OCI-LY7 (cell line): ENCODE results near the gene KIF22. TPM values are rescaled to one million over a fixed set of nuclear protein-coding genes. Genes with fewer than 3 reads are reported as not detected.

ENCODE experiments used
- BruUV-seq: library from RNA; stranded (reverse); fragments of 400-500 nt; replicated peaks from 2 replicates; lab custom pipeline; 2021; lab: Mats Ljungman, UMichigan
- CTCF ChIA-PET: fragments of 300-600 bp; sonication (Branson Sonifier 250); formaldehyde crosslinking; loops from one replicate; lab custom pipeline; 2022; ENCODE audit warnings: antibody characterized with exemption; ENCODE audit not compliant: unreplicated experiment; lab: Charles Lee
- POLR2A ChIA-PET: fragments of 300-600 bp; sonication (Branson Sonifier 250); formaldehyde crosslinking; loops from one replicate; lab custom pipeline; 2022; ENCODE audit warnings: antibody characterized with exemption; lab: Charles Lee
- DNase-seq: peaks from one replicate; pipeline ENCODE4 v3.0.0-alpha.2; 2015; ENCODE audit warnings: low spot score
- H2AFZ ChIP-seq: fragments of 200-600 bp; sonication (generic), shearing (Covaris generic); 2 replicates; pipeline ENCODE4 v1.6.1; 2014; ENCODE audit warnings: mild to moderate bottlenecking, antibody characterized with exemption, low read length, moderate library complexity
- H3K27ac ChIP-seq: fragments of 200-600 bp; sonication (generic); 2 replicates; pipeline ENCODE4 v1.5.1; 2014; ENCODE audit warnings: mixed run types, low read depth, mild to moderate bottlenecking, moderate library complexity, low read length, inconsistent platforms; ENCODE audit not compliant: poor library complexity, severe bottlenecking
- H3K36me3 ChIP-seq: fragments of 200-600 bp; sonication (generic); 2 replicates; pipeline ENCODE4 v1.6.1; 2014; ENCODE audit warnings: mild to moderate bottlenecking, antibody characterized with exemption, low read length, moderate library complexity, mixed read lengths; ENCODE audit not compliant: insufficient read depth
- H3K4me1 ChIP-seq: fragments of 200-600 bp; sonication (generic); 2 replicates; pipeline ENCODE4 v1.5.1; 2014; ENCODE audit warnings: mild to moderate bottlenecking, low read length; ENCODE audit not compliant: insufficient read depth, poor library complexity, severe bottlenecking
- H3K4me2 ChIP-seq: fragments of 200-600 bp; sonication (generic); 2 replicates; pipeline ENCODE4 v1.6.1; 2014; ENCODE audit warnings: mild to moderate bottlenecking, low read length
- H3K4me3 ChIP-seq: fragments of 200-600 bp; sonication (generic); 2 replicates; pipeline ENCODE4 v1.5.1; 2014; ENCODE audit warnings: mild to moderate bottlenecking, low read depth, low read length; ENCODE audit not compliant: poor library complexity, severe bottlenecking
- H3K79me2 ChIP-seq: fragments of 200-600 bp; sonication (generic); 2 replicates; pipeline ENCODE4 v1.6.1; 2016; ENCODE audit warnings: low read depth, mild to moderate bottlenecking, low read length, moderate library complexity, mixed read lengths; ENCODE audit not compliant: insufficient read depth
- H3K9me2 ChIP-seq: fragments of 200-600 bp; sonication (generic); 2 replicates; pipeline ENCODE4 v1.6.1; 2016; ENCODE audit warnings: mild to moderate bottlenecking, low read length, mixed read lengths; ENCODE audit not compliant: insufficient read depth
- H3K9me3 ChIP-seq: fragments of 200-600 bp; sonication (generic); 2 replicates; pipeline ENCODE4 v1.6.1; 2014; ENCODE audit warnings: mild to moderate bottlenecking, mixed run types, low read length, mixed read lengths
- H4K20me1 ChIP-seq: fragments of 200-600 bp; sonication (generic); 2 replicates; pipeline ENCODE4 v1.6.1; 2014; ENCODE audit warnings: mild to moderate bottlenecking, antibody characterized with exemption, low read length, moderate library complexity, mixed read lengths; ENCODE audit not compliant: insufficient read depth
- CTCF ChIP-seq: fragments of 200-600 bp; sonication (generic); conservative IDR thresholded peaks from 2 replicates; pipeline ENCODE4 v1.5.1; 2014; ENCODE audit warnings: mild to moderate bottlenecking, antibody characterized with exemption, low read length, moderate library complexity, mixed read lengths
- EZH2phosphoT487 ChIP-seq: fragments of 200-600 bp; sonication (generic); IDR thresholded peaks from 2 replicates; pipeline ENCODE4 v1.6.1; 2018; ENCODE audit warnings: low read depth, borderline replicate concordance, mild to moderate bottlenecking, mixed run types, antibody characterized with exemption, low read length, moderate library complexity, mixed read lengths
- intact Hi-C: fragments of 100-400 bp; cut with micrococcal nuclease; formaldehyde crosslinking; loops from one replicate; pipeline ENCODE4 v1.10.0; 2022; ENCODE audit not compliant: unreplicated experiment
- total RNA-seq, 2 experiments: library from RNA; depleted of rRNA in 1 of 2; stranded (reverse); fragments of >200 nt in 1 of 2; shearing (Covaris generic) in 1 of 2; gene quantifications; 2 replicates each; pipeline ENCODE4 v1.2.3, GENCODE V29; 2014 to 2022

KIF22 gene
- total RNA-seq, 2 experiments from 2014 or later = 232 to 339 TPM

- Histone ChIP-seq H3K4me3 (peak overlapping the region; percentile 83), H3K79me2 (peaks cover 15% of the 10 kb centered on the region; the same call in 1 of the 2 replicates), H4K20me1 (peaks cover 18% of the 10 kb centered on the region), H3K36me3 (peaks cover 75% of the 10 kb centered on the region), H3K4me1 (peaks cover 68% of the 10 kb centered on the region), H2AFZ (no peak overlapping the region), H3K9me3 (no peaks in the 10 kb centered on the region), H3K9me2 (no peaks in the 10 kb centered on the region), H3K27ac (peak overlapping the region; percentile 88), H3K4me2 (peak overlapping the region; percentile 93)
- intact Hi-C loops = loop anchor here (2.0 to 5.0 kb wide), 2 partner anchors 78 to 190 kb away; partner anchors contain the start of genes HIRIP3 and INO80E
- DNase-seq = peak; percentile 73
- no TSS peak for BruUV-seq
- ChIA-PET POLR2A (interaction anchor here (1.0 to 2.2 kb wide), 4 partner anchors 11 to 188 kb away, joined by 3 to 6 read pairs (median 4); partner anchors contain the start of genes HIRIP3, KIF22 and MVP), CTCF (no interaction called here)
- TF ChIP-seq CTCF (no peak), EZH2phosphoT487 (no peak)
Measured at GRCh38 chr16:29806641-29807425, 16.3 kb downstream of the KIF22 start.

GRCh38 chr16:29807426-29808218, 17.1 kb downstream of the KIF22 start:
- POLR2A ChIA-PET = interaction anchor here (0.6 to 2.2 kb wide), 8 partner anchors 11 to 188 kb away, joined by 3 to 6 read pairs (median 3); partner anchors contain the start of genes HIRIP3, KIF22, MVP and TAOK2
- CTCF ChIA-PET = interaction anchor here (1.1 kb wide), 1 partner anchor 41 kb away, joined by 3 read pairs; no protein-coding TSS in a partner anchor
- H3K4me2 ChIP-seq = peak overlapping the region; percentile 93
- TSS peak; percentile 49 for BruUV-seq
- peak; percentile 73 for TF ChIP-seq CTCF
- no peak for TF ChIP-seq EZH2phosphoT487
- peaks cover 64% of the 10 kb centered on the region for H3K4me1 ChIP-seq
- DNase-seq = peak; percentile 90
- peaks cover 68% of the 10 kb centered on the region for H3K36me3 ChIP-seq
- peaks cover 15% of the 10 kb centered on the region; the same call in 1 of the 2 replicates for H3K79me2 ChIP-seq
- H3K9me3 ChIP-seq = no peaks in the 10 kb centered on the region
- no peaks in the 10 kb centered on the region for H3K9me2 ChIP-seq
- H3K27ac ChIP-seq = peak overlapping the region; percentile 88
- intact Hi-C loops = loop anchor here (2.0 to 5.0 kb wide), 2 partner anchors 79 to 190 kb away; partner anchors contain the start of genes HIRIP3 and INO80E
- no peak overlapping the region for H2AFZ ChIP-seq
- H3K4me3 ChIP-seq = peak overlapping the region; percentile 83
- H4K20me1 ChIP-seq = peaks cover 18% of the 10 kb centered on the region
